Upper lobe of left lung (tissue), 6 donors: ENCODE measurements around the gene NAP1L2. TPM values are rescaled to one million over a fixed set of nuclear protein-coding genes. Genes with fewer than 3 reads are reported as not detected.
A peak's percentile ranks its signal among the peaks of the same experiment; 100 is the strongest.

ENCODE experiments used
- ATAC-seq, 2 donors: fragments of 200-7000 bp; cut with Tn5 transposase; one replicate each; pipeline ENCODE4 v1.9.1; 2022; ENCODE audit warnings: mild to moderate bottlenecking in 2 of 2, moderate library complexity in 2 of 2; ENCODE audit not compliant: low FRiP score in 2 of 2
- DNase-seq, 2 donors: peaks; one replicate each; pipeline ENCODE4 v3.0.0-alpha.2; 2019 to 2020
- H3K27ac ChIP-seq, 4 donors: fragments of 200-600 bp; sonication (generic); one replicate each; pipeline ENCODE4 v1.5.1; 2016 to 2019
- H3K27me3 ChIP-seq, 4 donors: fragments of 200-600 bp; sonication (generic); one replicate each; pipeline ENCODE4 v1.5.1; 2017 to 2019
- H3K36me3 ChIP-seq, 4 donors: fragments of 200-600 bp; sonication (generic); one replicate each; pipeline ENCODE4 v1.5.1; 2016 to 2019
- H3K4me1 ChIP-seq, 4 donors: fragments of 200-600 bp; sonication (generic); one replicate each; pipeline ENCODE4 v1.5.1; 2018 to 2019
- H3K4me3 ChIP-seq, 4 donors: fragments of 200-600 bp; sonication (generic); one replicate each; pipeline ENCODE4 v1.5.1; 2017 to 2019; ENCODE audit warnings: mild to moderate bottlenecking in 2 of 4, moderate library complexity in 1 of 4
- H3K9me3 ChIP-seq, 4 donors: fragments of 200-600 bp; sonication (generic); one replicate each; pipeline ENCODE4 v1.5.1; 2018 to 2019
- CTCF ChIP-seq, 6 experiments: fragments of 450-650 bp in 4 of 6; fragments of 200-600 bp in 2 of 6; sonication (generic) in 2 of 6; IDR thresholded peaks; one replicate each; pipeline ENCODE4 v1.5.1; 2016 to 2019; ENCODE audit warnings: antibody characterized with exemption in 6 of 6
- EP300 ChIP-seq, 4 donors: sonication (generic); formaldehyde crosslinking; IDR thresholded peaks; one replicate each; pipeline ENCODE4 v1.5.1; 2017; ENCODE audit warnings: antibody characterized with exemption in 4 of 4, control low read depth in 2 of 4
- POLR2A ChIP-seq, 4 donors: fragments of 450-650 bp; IDR thresholded peaks; one replicate each; pipeline ENCODE4 v1.5.1; 2016 to 2017; ENCODE audit warnings: antibody characterized with exemption in 4 of 4, mild to moderate bottlenecking in 2 of 4
- POLR2AphosphoS5 ChIP-seq, 2 donors: sonication (generic); formaldehyde crosslinking; IDR thresholded peaks; one replicate each; pipeline ENCODE4 v1.5.1; 2017; ENCODE audit warnings: antibody characterized with exemption in 2 of 2
- WGBS, 2 donors: methylation state at CpG; one replicate each; pipeline ENCODE4 v1.1.5; 2017 to 2018; 5-methylcytosine and 5-hydroxymethylcytosine counted together
- total RNA-seq, 6 donors: library from RNA; depleted of rRNA in 4 of 6; stranded (reverse); fragments of >200 nt in 4 of 6; gene quantifications; one replicate each; pipeline versions ENCODE4 v1.1.0 to v1.2.1, GENCODE V29; 2016 to 2021
- donor health status: DM: no; HTN: no; CAD: no; lungs with moderate emphysema.
- donor health status: DM: no; HTN: yes; CAD: no; lungs with severe emphysema.

Gene NAP1L2
- 1 to 10 TPM in 4 of 6 donors, not detected in 2; 1.3 to 2.5 (median 1.5) TPM for total RNA-seq

DNA sequence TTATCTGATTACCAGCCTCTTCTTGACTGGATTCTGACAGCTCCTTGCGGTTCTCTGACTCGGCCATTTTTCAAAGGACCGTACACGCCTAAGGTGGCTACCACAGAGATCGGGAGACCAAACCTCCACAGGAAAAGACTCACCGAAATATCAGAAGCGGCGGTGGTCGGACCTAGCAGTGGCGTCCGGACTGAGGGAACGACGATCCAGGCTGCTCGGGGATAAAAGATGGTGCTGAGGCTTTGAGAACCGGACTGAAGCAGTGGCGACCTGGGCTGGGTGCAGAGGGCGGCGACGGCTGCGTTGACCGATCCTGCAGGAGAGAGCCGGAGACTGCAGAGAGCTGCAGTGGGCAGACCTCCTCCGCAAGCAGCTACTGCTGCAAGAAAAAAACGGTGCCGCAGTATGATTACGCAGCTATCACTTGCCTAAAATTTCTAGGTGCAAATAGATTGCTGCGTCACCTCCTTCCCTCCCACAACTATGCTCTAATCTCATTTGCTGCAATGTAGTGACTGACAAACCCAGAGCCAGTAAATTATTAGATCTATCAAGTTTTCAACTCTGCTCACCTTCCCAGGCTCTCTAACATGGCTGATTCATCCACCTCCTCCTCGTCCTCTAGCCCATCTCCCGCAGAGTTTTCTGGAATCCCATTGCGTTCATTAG, at the start of gene NAP1L2:
NAP1L2 (minus strand) TSS at position 426 of the 669 bp plus-strand sequence; CDS start at position 67, 359 bp downstream.
- 3 to 43% methylated on average over 12 to 30 of the region's 30 CpGs for WGBS, 2 donors
- Histone ChIP-seq H3K36me3 (no peaks in the 10 kb centered on the region), H3K4me1 (no peaks in the 10 kb centered on the region), H3K9me3 (no peaks in the 10 kb centered on the region), H3K27me3 (no peaks in the 10 kb centered on the region), H3K4me3 (peak within 1 kb of the TSS in 3 of 4 donors; percentile 35 to 51 (median 50)), H3K27ac (peak within 1 kb of the TSS in 2 of 4 donors; percentile 14 to 56)
- TF ChIP-seq CTCF (IDR thresholded peaks at IDR 0.05) (no peak), POLR2A (IDR thresholded peaks at IDR 0.05) (peak in 1 of 4 donors; percentile 28)
- ATAC-seq (peak; percentile 57 to 83), DNase-seq (peak; percentile 40 to 61)

DNA sequence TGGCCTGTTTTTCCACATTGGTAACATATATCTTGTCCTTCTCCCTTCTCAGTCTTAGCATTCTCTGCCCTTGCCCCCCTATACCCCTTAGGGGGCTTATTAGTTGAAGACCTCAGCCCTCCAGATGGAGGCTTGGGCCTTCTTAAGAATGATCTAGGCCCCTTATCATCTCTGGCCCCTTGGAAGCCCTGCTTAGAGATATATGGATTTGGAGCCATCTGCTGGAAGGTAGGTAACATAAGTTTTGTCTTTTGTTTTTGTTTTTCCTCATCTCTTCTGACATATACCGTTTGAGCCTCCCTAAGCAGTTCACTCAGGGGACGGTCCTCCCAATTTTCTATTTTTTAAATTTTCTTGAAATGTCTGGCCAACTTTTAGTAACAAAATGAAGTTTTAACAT, 48.3 kb upstream of the NAP1L2 start:
- DNase-seq (no peak), ATAC-seq (no peak)
- Histone ChIP-seq H3K36me3 (no peaks in the 10 kb centered on the region), H3K4me1 (no peaks in the 10 kb centered on the region), H3K27me3 (no peaks in the 10 kb centered on the region), H3K4me3 (no peak overlapping the region), H3K9me3 (no peaks in the 10 kb centered on the region), H3K27ac (no peak overlapping the region)
- 34 to 38% methylated on average over 2 of the region's 2 CpGs for WGBS, 2 donors
- no peak for TF ChIP-seq EP300 (IDR thresholded peaks at IDR 0.05)
- TF ChIP-seq POLR2AphosphoS5 (IDR thresholded peaks at IDR 0.05), result no peak
- no peak for TF ChIP-seq CTCF (IDR thresholded peaks at IDR 0.05)
- TF ChIP-seq POLR2A (IDR thresholded peaks at IDR 0.05), result no peak

DNA sequence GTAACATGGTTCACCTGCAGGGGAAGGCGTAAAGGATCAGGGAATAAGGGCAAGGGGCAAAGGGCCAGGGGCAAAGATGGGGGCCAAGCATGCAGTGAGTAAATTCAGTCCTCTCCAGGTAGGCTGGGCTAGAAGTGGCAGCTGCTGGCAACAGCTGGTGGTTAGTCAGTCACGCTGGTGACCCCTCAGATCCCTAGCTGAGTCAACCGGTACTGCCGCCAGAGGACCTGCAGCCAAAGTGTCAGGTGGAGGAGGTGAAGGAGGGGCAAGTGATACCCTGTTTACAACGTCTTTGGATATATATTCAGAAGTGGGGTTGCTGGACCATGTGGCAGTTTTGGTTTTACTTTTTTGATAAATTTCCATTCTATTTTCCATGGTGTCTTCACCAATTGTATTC, 24.6 kb upstream of the NAP1L2 start:
- Histone ChIP-seq H3K4me3 (no peak overlapping the region), H3K27ac (no peak overlapping the region), H3K9me3 (no peaks in the 10 kb centered on the region), H3K27me3 (no peaks in the 10 kb centered on the region), H3K36me3 (no peaks in the 10 kb centered on the region), H3K4me1 (no peaks in the 10 kb centered on the region)
- DNase-seq (no peak), ATAC-seq (no peak)
- TF ChIP-seq CTCF (IDR thresholded peaks at IDR 0.05) (no peak), POLR2AphosphoS5 (IDR thresholded peaks at IDR 0.05) (no peak), EP300 (IDR thresholded peaks at IDR 0.05) (no peak), POLR2A (IDR thresholded peaks at IDR 0.05) (no peak)
- 43 to 55% methylated on average over 2 to 5 of the region's 5 CpGs for WGBS, 2 donors

GRCh38 chrX:73217621-73218020, 3.0 kb upstream of the NAP1L2 start:
- 63 to 86% methylated on average over 3 of the region's 3 CpGs for WGBS, 2 donors
- DNase-seq (no peak), ATAC-seq (no peak)
- Histone ChIP-seq H3K27me3 (no peaks in the 10 kb centered on the region), H3K4me3 (no peak overlapping the region), H3K36me3 (no peaks in the 10 kb centered on the region), H3K4me1 (no peaks in the 10 kb centered on the region), H3K27ac (no peak overlapping the region), H3K9me3 (peaks cover 0 to 10% (median 0%) of the 10 kb centered on the region in 4 donors)
- TF ChIP-seq EP300 (IDR thresholded peaks at IDR 0.05), result no peak
- TF ChIP-seq CTCF (IDR thresholded peaks at IDR 0.05), result no peak

DNA sequence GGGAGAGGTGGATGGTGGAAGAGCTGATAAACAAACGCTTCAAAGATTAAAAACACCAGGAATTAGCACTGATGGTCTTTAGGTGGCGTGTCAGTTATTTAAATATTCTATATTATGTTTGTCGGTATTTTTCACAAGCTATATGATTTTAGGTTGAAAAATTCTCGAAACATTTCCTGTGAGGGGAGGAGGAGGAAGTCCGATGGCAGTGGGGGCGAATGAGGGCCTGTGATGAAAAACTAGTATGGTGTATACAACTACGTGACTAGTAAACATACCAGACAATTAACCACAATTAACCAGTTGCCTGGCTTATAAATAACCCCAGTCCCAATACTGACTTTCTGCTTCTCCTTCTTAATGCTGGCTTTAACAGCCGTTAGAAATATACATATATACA, 595 bp upstream of the NAP1L2 start:
- 27 to 57% methylated on average over 8 of the region's 8 CpGs for WGBS, 2 donors
- H3K4me1 ChIP-seq, result no peaks in the 10 kb centered on the region
- H3K27me3 ChIP-seq, result no peaks in the 10 kb centered on the region
- H3K27ac ChIP-seq, result peak overlapping the region in 1 of 4 donors; percentile 14
- DNase-seq (no peak), ATAC-seq (no peak)
- no peak for TF ChIP-seq EP300 (IDR thresholded peaks at IDR 0.05)
- no peaks in the 10 kb centered on the region for H3K36me3 ChIP-seq
- H3K4me3 ChIP-seq, result peak overlapping the region in 3 of 4 donors; percentile 35 to 51 (median 50)
- no peaks in the 10 kb centered on the region for H3K9me3 ChIP-seq
